ENCODE data around the gene UBE3B. TPM values are rescaled to one million over a fixed set of nuclear protein-coding genes. Genes with fewer than 3 reads are reported as not detected.

The UBE3B gene
- total RNA-seq, 4 donors from 2014 or later, result 14.7 to 64.2 (median 30.7) TPM

DNA sequence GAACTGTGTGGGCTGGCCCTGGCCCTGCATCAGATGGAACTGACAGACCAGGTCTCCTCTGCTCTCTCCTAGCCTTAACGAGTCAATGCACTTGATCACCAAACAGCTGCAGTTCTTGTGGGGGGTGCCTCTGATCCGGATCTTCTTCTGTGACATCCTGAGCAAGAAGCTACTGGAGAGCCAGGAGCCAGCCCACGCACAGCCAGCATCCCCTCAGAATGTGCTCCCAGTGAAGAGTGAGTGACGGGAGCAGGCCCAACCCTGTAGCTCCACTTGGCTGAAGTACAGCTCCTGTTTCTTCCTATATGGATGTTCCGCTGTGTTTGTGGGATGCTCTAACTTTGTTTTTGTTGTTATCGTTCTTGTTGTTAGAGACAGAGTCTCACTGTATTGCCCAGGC, 23.9 kb downstream of the UBE3B start:
- DNase-seq, result no peak
- Histone ChIP-seq H3K27me3 (no peaks in the 10 kb centered on the region), H3K36me3 (no peaks in the 10 kb centered on the region), H3K4me3 (no peak overlapping the region), H3K4me1 (no peaks in the 10 kb centered on the region), H3K9me3 (no peaks in the 10 kb centered on the region), H3K27ac (no peak overlapping the region)
- intact Hi-C loops (cut with DNase I; ENCODE audit: low total_unique reads), result no loop called here
- TF ChIP-seq POLR2A (IDR thresholded peaks at IDR 0.05), result no peak
- TF ChIP-seq, protein P1, sequence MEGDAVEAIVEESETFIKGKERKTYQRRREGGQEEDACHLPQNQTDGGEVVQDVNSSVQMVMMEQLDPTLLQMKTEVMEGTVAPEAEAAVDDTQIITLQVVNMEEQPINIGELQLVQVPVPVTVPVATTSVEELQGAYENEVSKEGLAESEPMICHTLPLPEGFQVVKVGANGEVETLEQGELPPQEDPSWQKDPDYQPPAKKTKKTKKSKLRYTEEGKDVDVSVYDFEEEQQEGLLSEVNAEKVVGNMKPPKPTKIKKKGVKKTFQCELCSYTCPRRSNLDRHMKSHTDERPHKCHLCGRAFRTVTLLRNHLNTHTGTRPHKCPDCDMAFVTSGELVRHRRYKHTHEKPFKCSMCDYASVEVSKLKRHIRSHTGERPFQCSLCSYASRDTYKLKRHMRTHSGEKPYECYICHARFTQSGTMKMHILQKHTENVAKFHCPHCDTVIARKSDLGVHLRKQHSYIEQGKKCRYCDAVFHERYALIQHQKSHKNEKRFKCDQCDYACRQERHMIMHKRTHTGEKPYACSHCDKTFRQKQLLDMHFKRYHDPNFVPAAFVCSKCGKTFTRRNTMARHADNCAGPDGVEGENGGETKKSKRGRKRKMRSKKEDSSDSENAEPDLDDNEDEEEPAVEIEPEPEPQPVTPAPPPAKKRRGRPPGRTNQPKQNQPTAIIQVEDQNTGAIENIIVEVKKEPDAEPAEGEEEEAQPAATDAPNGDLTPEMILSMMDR (IDR thresholded peaks at IDR 0.05), result no peak

DNA sequence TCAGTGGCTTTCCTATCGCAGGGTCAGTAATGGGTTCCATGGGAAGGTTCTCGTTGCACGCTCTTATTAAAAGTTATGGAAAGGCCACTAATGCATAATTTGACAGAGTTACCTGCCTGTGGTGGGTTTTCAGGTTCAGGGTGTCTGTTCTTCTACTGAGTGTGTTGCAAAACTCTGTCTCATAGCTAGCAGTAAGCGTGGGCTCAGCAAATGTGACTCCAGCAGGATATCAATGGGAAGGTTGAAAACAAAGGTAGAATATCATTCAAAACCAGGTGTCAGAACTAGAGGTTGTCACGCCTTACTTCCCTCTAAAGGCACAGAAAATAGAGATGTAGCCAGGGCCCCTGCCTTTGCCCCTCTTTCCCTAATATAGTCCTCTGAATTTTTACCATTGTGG, 24.9 kb downstream of the UBE3B start:
- Histone ChIP-seq H3K9me3 (no peaks in the 10 kb centered on the region), H3K36me3 (no peaks in the 10 kb centered on the region), H3K4me1 (no peaks in the 10 kb centered on the region), H3K27me3 (no peaks in the 10 kb centered on the region), H3K27ac (no peak overlapping the region), H3K4me3 (no peak overlapping the region)
- DNase-seq, result no peak
- intact Hi-C loops (cut with DNase I; ENCODE audit: low total_unique reads), result no loop called here
- TF ChIP-seq, protein P1 (IDR thresholded peaks at IDR 0.05), result no peak
- no peak for TF ChIP-seq POLR2A (IDR thresholded peaks at IDR 0.05)

- TF ChIP-seq, protein P1 (IDR thresholded peaks at IDR 0.05), result no peak
- no peak for TF ChIP-seq POLR2A (IDR thresholded peaks at IDR 0.05)
Measured at GRCh38 chr12:109503611-109504010, 26.2 kb downstream of the UBE3B start.

DNA sequence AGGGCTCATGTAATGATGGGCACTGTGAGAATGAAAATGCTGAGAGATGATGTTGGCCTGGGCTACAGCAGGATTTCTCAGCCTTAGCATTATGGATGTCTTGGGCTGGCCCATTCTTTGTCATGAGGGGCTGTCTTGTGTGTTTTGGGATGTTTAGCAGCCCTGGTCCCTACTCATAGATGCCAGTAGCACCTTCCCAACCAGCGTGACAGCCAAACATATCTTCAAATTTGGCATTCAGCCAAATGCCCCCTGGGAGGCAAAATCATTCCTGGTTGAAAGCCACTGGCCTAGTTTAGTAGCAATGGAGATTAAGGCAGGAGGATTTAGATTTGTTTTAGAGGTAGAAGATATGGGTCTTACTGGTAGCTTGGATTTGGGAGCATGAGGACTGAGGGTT, 26.6 kb downstream of the UBE3B start:
- H3K27me3 ChIP-seq, result no peaks in the 10 kb centered on the region
- intact Hi-C loops (cut with DNase I; ENCODE audit: low total_unique reads), result no loop called here
- H3K9me3 ChIP-seq, result no peaks in the 10 kb centered on the region
- DNase-seq, result no peak
- TF ChIP-seq, protein P1 (IDR thresholded peaks at IDR 0.05), result no peak
- no peak for TF ChIP-seq POLR2A (IDR thresholded peaks at IDR 0.05)
- no peak overlapping the region for H3K27ac ChIP-seq
- H3K4me3 ChIP-seq, result no peak overlapping the region
- H3K36me3 ChIP-seq, result no peaks in the 10 kb centered on the region
- no peaks in the 10 kb centered on the region for H3K4me1 ChIP-seq

More at GRCh38 chr12:109503611-109504010, 26.2 kb downstream of the UBE3B start:
- Histone ChIP-seq H3K4me1 (no peaks in the 10 kb centered on the region), H3K4me3 (no peak overlapping the region), H3K9me3 (no peaks in the 10 kb centered on the region), H3K27ac (no peak overlapping the region), H3K36me3 (no peaks in the 10 kb centered on the region), H3K27me3 (no peaks in the 10 kb centered on the region)
- no peak for DNase-seq
- intact Hi-C loops (cut with DNase I; ENCODE audit: low total_unique reads), result no loop called here

GRCh38 chr12:109510196-109510595, 32.8 kb downstream of the UBE3B start:
- Histone ChIP-seq H3K36me3 (no peaks in the 10 kb centered on the region), H3K4me1 (no peaks in the 10 kb centered on the region), H3K27me3 (no peaks in the 10 kb centered on the region), H3K27ac (no peak overlapping the region), H3K9me3 (no peaks in the 10 kb centered on the region), H3K4me3 (no peak overlapping the region)
- no peak for TF ChIP-seq POLR2A (IDR thresholded peaks at IDR 0.05)
- TF ChIP-seq, protein P1 (IDR thresholded peaks at IDR 0.05), result no peak
- DNase-seq, result no peak
- intact Hi-C loops (cut with DNase I; ENCODE audit: low total_unique reads), result no loop called here
